Subcutaneous adipose tissue (tissue), 4 donors: ENCODE data around the gene TBX3. TPM values are rescaled to one million over a fixed set of nuclear protein-coding genes. Genes with fewer than 3 reads are reported as not detected.

Experiments
- total RNA-seq, 4 donors: library from RNA; depleted of rRNA; stranded (reverse); fragments of >200 nt; gene quantifications; one replicate each; pipeline ENCODE4 v1.1.0, GENCODE V29; 2016
- TF ChIP-seq, protein P1 (sequence below): fragments of 450-650 bp; IDR thresholded peaks from one replicate; pipeline ENCODE4 v1.5.1; 2016; ENCODE audit warnings: low read depth, mild to moderate bottlenecking, control low read depth, antibody characterized with exemption, moderate library complexity

The TBX3 gene
- total RNA-seq, 4 donors from 2014 or later, result 8.2 to 34.1 (median 23.2) TPM

DNA sequence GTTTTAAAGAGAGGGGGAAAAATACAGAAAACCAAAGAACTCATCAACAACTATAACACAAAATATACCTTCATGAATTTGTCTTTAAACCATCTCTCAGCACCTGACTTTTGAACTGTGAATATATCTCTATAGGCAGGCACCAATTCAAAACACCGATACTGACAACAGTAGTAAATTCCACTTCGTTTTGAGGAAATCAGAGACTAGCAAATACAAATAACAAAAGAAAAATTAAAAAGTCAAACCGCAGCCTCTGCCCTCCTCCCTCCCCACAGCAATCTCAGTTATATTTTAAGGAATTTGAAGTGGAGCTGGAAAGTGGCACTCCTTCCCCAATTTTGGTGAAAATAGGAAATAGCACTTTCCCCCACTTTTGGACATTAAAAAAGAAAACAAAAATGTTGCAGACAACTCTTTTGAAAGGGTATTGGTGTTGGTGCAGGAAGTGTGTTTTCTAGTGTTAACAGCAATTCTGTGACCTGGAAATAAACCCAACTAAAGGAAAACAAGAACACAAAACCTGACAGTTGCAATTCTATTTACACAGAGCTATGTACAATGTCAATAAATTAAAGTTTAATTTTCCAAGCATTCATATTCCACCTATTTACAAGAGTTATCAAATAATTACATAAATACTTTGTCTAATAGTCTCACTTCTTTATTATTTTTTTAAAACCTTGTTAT lies 13.5 kb downstream of the TBX3 start:
- TF ChIP-seq, protein P1, sequence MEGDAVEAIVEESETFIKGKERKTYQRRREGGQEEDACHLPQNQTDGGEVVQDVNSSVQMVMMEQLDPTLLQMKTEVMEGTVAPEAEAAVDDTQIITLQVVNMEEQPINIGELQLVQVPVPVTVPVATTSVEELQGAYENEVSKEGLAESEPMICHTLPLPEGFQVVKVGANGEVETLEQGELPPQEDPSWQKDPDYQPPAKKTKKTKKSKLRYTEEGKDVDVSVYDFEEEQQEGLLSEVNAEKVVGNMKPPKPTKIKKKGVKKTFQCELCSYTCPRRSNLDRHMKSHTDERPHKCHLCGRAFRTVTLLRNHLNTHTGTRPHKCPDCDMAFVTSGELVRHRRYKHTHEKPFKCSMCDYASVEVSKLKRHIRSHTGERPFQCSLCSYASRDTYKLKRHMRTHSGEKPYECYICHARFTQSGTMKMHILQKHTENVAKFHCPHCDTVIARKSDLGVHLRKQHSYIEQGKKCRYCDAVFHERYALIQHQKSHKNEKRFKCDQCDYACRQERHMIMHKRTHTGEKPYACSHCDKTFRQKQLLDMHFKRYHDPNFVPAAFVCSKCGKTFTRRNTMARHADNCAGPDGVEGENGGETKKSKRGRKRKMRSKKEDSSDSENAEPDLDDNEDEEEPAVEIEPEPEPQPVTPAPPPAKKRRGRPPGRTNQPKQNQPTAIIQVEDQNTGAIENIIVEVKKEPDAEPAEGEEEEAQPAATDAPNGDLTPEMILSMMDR, result no peak

DNA sequence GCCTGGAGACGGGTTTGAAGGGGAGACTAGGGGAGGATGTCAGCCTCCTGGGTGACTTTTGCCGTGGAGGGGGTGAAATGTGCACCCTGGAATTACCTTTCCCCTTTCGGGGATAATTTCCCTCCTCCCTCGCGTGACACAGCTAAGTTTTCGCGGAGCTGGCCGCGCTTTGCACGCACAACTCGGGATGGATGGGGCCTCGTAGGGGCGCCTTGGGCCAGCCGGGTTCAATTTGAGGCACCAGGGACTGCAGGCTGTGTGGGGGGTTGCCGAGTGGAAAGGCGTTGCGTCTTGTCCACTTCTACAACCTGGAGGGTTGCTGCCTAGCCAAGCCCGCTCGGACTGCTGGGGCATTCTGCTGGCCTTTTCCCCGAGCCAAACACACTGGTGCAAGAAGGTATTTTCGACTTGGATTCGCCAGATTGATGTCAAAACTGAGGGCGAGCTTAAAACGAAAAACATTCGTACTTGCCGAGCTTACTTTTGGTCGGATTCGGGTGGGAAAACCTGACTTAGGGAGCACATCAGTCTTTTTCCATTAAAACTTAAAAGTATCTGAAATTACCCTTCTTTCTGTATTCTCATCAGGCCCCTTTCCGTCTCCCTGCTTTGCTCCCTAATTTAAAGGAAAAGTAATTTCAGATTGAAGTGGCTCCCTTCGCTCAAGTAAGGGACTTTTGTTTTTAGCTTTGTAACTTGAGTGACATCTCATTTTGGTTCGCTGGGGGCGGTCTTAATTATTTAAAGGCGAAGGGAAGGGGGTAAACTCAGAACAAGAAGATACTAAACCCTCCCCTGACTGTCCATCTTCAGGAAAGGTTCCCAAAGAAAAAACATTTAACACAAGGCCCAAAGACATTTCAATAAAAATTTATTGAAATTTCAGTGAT lies 14.3 kb downstream of the TBX3 start:
- TF ChIP-seq, protein P1, result no peak

DNA sequence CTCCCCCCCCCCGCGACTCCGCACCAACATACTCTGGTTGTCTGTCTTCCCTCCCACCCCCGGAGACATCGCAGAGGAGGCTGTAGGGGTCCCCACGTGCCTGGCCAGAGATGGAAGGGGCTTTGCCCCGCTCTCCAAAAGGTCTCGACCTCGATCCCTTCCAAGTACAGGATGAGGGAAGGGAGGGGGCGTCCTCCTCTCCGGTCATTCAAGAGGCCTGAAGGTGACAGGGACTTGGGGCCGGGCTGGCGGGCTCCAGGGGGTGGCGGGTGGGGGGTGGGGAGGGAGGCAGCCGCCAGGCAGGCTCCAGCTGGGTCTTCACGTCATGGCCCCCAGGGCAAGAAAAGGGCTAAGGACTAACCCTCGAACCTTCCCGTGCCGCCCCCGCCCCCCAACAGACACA lies 15.1 kb downstream of the TBX3 start:
- TF ChIP-seq, protein P1, result no peak

DNA sequence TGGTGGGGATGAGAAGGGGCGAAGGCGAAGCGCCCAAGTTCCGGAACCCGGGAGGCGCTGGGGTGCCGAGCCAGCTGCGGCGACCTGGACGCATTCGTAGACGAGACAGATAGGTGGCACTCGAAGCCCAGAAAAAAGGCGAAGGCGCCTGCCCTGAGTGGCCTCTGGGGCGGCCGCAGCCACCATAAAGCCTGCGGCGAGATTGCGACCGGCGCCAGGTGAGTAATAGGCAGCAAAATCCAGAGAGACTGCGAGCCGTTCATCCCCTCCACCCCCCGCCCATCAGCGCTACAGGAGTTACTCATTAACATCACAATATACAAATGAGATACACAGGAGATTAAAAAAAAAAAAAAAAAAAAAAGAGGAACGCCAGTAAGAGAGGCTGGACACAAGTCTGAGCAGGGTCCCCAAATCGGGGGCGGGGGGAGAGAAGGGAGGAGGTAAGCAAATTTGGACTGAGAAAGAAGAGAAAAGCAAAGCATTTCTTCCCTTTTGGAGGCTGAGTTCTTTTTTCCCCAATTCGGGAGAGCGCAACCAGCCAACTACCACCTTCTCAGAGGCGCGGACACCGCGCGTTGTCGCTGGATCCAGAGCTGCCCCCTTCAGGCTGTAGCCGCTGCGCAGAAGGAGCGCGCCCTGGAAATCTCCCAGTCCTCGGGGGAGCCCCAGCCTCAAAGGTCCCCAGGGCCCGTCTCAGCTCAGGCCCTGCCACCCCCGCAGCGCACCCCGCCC lies 15.7 kb downstream of the TBX3 start:
- TF ChIP-seq, protein P1, result no peak

DNA sequence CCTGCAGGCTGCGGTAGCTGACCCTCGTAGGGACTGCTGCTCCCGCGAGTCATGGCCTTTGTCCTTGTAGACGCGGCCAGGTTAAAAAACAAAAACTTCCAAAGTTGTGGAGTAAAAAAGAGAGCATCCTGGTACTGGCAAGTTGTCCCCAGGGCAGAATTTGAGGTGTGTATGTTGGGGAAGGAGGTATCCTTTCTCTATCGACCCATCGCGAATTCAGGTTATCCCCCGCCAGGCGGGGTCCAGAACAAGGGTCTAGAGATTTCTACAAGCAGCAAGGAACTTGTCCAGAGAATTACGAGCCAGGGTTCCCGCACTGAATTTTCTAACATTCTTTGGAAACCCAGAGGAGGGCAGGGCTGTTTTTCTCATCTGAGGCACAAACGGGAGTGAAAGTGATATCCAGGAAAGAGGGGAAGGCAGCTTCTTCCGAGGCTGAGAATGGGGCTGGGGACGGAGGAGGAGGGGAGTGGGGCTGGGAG lies 16.3 kb downstream of the TBX3 start:
- TF ChIP-seq, protein P1, result no peak

DNA sequence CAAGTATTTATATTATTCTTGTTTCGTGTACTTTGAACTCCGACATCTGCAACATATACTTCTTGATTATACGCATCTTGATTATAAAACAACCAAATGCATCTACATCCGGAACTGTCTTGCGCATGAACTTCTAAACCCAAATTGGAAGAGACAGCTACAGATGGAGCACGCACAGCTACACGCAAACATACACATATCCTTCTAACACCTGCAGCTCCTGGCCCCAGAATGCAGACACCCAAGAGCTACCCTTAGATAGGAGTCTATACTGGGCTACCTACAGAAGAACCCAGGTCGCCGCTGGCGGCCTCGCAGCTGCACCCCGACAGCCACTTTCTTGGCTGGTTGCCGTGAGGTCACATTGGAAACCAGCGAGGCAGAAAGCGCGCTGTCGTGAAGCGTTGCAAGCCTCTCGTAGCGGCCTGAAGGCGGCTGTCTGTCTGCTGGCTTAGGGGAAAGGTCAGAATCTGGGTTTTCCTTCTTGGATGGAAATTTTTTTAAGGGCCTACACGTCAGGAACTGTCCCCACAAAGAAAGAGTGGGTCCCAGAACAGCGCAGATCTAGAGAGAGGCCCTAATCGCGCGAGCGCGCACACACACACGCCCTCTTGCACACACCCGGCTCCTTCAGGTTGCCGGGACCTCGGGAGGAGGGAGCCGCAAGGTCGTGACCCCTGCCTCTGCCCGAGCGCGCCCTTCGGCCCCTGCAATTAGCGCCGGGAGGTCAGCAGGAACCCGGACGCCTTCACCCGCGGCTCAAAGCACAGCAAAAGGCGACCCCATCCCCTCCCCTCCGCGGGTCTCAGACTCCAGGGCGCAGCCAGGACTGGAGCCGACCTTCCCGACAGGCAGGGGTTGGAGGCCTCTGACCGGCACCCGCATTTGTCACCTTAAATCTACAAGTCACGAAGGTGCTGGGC lies 17.0 kb downstream of the TBX3 start:
- TF ChIP-seq, protein P1, result no peak
